ENCODE results near the gene SNCA. TPM values are rescaled to one million over a fixed set of nuclear protein-coding genes. Genes with fewer than 3 reads are reported as not detected.

The SNCA gene
- total and polyA plus RNA-seq, 2 experiments from 2014 or later = 99.1 to 127 TPM

DNA sequence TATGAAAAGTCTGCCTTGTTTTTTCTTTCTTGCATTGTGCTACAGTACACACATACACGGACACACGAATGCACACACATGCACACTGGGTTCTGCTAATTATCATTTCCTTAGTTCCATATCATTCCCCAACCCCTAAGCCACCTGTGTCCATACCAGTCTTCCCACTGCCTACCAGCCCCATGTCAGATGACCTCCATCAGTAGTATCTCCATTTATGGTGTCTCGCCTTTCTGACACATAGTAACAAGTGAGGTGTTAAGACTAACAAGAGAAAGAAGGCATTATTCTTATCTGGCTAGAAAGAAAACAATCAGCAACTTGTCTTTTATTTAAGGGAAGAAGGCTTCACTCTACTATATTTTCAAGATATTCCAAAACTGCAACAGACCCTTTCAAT lies 67.1 kb downstream of the SNCA start:
- Histone ChIP-seq H3K4me3 (no peak overlapping the region), H3K27ac (no peak overlapping the region), H3K27me3 (no peaks in the 10 kb centered on the region), H3K36me3 (no peaks in the 10 kb centered on the region), H3K4me1 (ENCODE audit: low read depth) (no peaks in the 10 kb centered on the region), H3K9me3 (ENCODE audit: low read depth) (no peaks in the 10 kb centered on the region)
- no peak for DNase-seq (ENCODE audit: low read depth in 1 of 2, low spot score in 1 of 2)
- TF ChIP-seq CTCF (IDR thresholded peaks at IDR 0.05; ENCODE audit: low read depth, low read length) = no peak

DNA sequence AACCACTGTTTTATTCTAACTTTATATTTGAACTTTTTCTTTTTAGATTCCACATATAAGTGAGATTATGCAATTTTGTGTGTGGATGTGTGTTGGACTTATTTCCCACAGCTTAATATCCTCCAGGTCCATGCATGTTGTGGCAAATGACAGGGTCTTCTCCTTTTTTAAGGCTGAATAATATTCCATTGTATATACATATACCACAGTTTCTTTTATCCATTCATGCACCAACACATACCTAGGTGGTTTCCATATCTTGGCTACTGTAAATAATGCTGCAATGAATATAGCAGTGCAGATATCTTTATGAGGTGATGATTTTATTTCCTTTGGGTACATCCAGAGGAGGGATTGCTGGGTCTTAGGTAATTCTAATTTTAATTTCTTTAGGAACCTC lies 69.0 kb downstream of the SNCA start:
- no peaks in the 10 kb centered on the region for H3K4me1 ChIP-seq (ENCODE audit: low read depth)
- no peak overlapping the region for H3K4me3 ChIP-seq
- H3K27ac ChIP-seq = no peak overlapping the region
- no peak for DNase-seq (ENCODE audit: low read depth in 1 of 2, low spot score in 1 of 2)
- no peaks in the 10 kb centered on the region for H3K27me3 ChIP-seq
- H3K9me3 ChIP-seq (ENCODE audit: low read depth) = no peaks in the 10 kb centered on the region
- H3K36me3 ChIP-seq = no peaks in the 10 kb centered on the region
- TF ChIP-seq CTCF (IDR thresholded peaks at IDR 0.05; ENCODE audit: low read depth, low read length) = no peak

- no peak overlapping the region for H3K27ac ChIP-seq
- no peak for TF ChIP-seq CTCF (IDR thresholded peaks at IDR 0.05; ENCODE audit: low read depth, low read length)
- no peaks in the 10 kb centered on the region for H3K9me3 ChIP-seq (ENCODE audit: low read depth)
- peak in 1 of 2 donors; percentile 92 for DNase-seq (ENCODE audit: low read depth in 1 of 2, low spot score in 1 of 2)
- H3K36me3 ChIP-seq = no peaks in the 10 kb centered on the region
- H3K4me3 ChIP-seq = no peak overlapping the region
- no peaks in the 10 kb centered on the region for H3K27me3 ChIP-seq
- no peaks in the 10 kb centered on the region for H3K4me1 ChIP-seq (ENCODE audit: low read depth)
Measured at GRCh38 chr4:89765966-89766365, 71.0 kb downstream of the SNCA start.

GRCh38 chr4:89765528-89765927 lies 71.4 kb downstream of the SNCA start:
- Histone ChIP-seq H3K27me3 (no peaks in the 10 kb centered on the region), H3K36me3 (no peaks in the 10 kb centered on the region), H3K4me3 (no peak overlapping the region), H3K9me3 (ENCODE audit: low read depth) (no peaks in the 10 kb centered on the region), H3K27ac (no peak overlapping the region), H3K4me1 (ENCODE audit: low read depth) (no peaks in the 10 kb centered on the region)
- DNase-seq (ENCODE audit: low read depth in 1 of 2, low spot score in 1 of 2) = no peak
- no peak for TF ChIP-seq CTCF (IDR thresholded peaks at IDR 0.05; ENCODE audit: low read depth, low read length)

DNA sequence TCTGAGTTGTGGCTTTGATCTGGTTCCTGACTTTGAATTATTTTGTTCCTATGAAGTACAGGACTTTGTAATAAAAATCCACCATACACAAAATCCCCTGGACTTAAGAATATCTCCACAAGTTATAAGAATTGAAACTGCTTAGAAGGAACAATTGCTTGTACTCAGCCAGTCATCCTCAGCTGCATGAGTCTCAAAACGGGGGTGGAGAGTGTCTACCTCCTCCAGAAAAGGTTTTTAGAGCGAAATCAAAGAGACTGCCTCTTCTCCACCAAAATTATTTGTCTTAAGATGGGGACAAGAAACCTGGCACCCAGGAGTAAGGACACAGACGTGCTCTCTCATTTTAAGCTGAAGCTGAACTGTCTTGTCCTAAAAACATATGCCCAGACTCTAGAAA lies 74.7 kb downstream of the SNCA start:
- no peak for DNase-seq (ENCODE audit: low read depth in 1 of 2, low spot score in 1 of 2)
- no peak for TF ChIP-seq CTCF (IDR thresholded peaks at IDR 0.05; ENCODE audit: low read depth, low read length)

DNA sequence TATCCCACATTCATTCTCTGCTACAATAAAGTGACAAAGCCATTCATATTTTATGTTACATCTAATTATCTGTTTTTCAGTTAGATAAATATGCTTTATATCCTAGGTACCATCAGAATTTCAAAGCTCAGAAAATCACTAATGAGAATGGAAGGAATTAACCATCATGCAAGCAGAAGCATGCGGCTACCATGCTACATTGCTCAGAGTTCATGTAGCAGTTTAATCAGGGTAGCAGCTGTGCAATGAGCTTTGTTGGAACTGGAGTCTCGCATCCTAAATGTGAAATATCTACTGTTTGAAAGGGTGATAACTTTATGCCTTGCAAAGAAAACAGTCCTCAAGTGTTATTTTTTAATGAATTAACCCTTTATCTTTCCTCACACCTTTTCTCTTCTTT lies 77.5 kb downstream of the SNCA start:
- no peak for TF ChIP-seq CTCF (IDR thresholded peaks at IDR 0.05; ENCODE audit: low read depth, low read length)
- Histone ChIP-seq H3K4me3 (no peak overlapping the region), H3K27ac (no peak overlapping the region), H3K9me3 (ENCODE audit: low read depth) (no peaks in the 10 kb centered on the region), H3K4me1 (ENCODE audit: low read depth) (no peaks in the 10 kb centered on the region), H3K36me3 (no peaks in the 10 kb centered on the region), H3K27me3 (no peaks in the 10 kb centered on the region)
- no peak for DNase-seq (ENCODE audit: low read depth in 1 of 2, low spot score in 1 of 2)

More for the DNA sequence above, 74.7 kb downstream of the SNCA start:
- Histone ChIP-seq H3K4me1 (ENCODE audit: low read depth) (no peaks in the 10 kb centered on the region), H3K4me3 (no peak overlapping the region), H3K36me3 (no peaks in the 10 kb centered on the region), H3K27ac (no peak overlapping the region), H3K27me3 (no peaks in the 10 kb centered on the region), H3K9me3 (ENCODE audit: low read depth) (no peaks in the 10 kb centered on the region)

All from cardiac muscle cell (in vitro differentiated cells and primary cell).